NCI-H2107 (cell line): ENCODE measurements around the gene PPP1R13L.

Experiments
- DNase-seq: peaks from one replicate; lab custom pipeline; 2025; lab: John Stamatoyannopoulos, UW

PPP1R13L gene, protein sequence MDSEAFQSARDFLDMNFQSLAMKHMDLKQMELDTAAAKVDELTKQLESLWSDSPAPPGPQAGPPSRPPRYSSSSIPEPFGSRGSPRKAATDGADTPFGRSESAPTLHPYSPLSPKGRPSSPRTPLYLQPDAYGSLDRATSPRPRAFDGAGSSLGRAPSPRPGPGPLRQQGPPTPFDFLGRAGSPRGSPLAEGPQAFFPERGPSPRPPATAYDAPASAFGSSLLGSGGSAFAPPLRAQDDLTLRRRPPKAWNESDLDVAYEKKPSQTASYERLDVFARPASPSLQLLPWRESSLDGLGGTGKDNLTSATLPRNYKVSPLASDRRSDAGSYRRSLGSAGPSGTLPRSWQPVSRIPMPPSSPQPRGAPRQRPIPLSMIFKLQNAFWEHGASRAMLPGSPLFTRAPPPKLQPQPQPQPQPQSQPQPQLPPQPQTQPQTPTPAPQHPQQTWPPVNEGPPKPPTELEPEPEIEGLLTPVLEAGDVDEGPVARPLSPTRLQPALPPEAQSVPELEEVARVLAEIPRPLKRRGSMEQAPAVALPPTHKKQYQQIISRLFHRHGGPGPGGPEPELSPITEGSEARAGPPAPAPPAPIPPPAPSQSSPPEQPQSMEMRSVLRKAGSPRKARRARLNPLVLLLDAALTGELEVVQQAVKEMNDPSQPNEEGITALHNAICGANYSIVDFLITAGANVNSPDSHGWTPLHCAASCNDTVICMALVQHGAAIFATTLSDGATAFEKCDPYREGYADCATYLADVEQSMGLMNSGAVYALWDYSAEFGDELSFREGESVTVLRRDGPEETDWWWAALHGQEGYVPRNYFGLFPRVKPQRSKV

DNA sequence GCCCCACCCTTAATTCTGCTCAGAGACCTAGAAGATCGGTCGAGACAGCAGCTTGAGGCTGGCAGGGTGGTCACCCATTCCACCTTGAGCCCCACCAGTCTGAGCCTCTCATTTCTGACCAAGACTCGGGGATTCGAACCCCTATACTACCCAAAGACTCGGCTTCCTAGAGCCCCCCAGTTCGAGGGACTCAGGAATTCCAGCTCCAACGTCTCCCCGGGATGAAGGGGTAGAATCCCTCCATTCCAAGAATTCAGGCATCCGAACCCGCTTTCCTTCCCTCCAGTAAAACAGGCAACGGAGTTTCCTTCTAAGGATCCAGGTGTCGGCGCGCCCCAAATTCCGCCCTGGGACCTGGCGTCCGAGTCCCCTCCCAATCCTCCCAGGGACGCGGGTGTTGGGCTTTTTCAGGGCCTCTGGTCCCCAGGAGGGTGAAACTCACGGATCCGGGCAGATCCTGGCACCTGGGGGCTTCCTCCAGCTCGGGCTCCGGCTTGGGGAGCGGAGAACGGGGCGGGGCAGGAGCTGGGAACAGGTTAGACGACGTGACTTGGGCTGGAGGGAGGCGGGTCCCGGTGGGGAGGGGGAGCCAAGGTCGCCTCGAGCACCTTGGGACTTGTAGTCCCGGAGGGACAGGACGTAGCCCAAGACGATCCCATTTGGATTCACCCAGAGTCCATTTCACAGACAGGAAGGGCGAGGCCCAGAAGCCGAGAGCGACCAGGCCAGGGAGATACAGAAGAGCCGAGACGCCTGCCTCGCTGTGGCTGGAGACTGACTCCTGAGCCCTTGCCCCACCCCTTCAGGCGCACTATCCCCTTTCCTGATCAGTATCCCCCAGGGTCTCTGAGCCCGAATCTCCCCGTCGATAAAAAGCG, at the start of gene PPP1R13L:
Gene PPP1R13L, minus strand, starts transcription at position 513 of the 878 bp plus-strand sequence. CDS start 6,751 bp downstream, outside the sequence.
- DNase-seq = no peak

DNA sequence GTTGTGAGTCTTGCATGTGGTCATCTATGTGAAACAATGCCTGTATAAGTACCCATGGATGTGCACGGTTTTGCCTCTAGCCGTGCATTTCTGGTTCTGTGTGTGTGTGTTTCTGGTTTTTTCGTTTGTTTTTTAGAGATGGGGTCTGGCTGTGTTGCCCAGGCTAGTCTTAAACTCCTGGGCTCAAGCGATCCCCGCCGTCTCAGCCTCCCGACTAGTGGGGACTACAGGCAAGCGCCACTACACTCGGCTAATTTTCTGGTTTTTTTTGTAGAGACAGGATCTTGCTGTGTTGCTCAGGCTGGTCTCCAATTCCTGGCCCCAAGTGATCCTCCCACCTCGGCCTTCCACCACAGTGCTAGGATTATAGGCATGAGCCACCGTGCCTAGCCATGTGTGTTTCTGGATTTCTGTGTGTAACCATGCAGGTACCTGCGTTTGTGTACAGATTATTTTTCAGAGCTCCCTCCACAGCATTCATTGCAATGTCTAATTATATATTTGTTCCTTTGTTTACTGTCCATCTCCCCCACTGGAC, 47.0 kb upstream of the PPP1R13L start:
- DNase-seq = no peak

DNA sequence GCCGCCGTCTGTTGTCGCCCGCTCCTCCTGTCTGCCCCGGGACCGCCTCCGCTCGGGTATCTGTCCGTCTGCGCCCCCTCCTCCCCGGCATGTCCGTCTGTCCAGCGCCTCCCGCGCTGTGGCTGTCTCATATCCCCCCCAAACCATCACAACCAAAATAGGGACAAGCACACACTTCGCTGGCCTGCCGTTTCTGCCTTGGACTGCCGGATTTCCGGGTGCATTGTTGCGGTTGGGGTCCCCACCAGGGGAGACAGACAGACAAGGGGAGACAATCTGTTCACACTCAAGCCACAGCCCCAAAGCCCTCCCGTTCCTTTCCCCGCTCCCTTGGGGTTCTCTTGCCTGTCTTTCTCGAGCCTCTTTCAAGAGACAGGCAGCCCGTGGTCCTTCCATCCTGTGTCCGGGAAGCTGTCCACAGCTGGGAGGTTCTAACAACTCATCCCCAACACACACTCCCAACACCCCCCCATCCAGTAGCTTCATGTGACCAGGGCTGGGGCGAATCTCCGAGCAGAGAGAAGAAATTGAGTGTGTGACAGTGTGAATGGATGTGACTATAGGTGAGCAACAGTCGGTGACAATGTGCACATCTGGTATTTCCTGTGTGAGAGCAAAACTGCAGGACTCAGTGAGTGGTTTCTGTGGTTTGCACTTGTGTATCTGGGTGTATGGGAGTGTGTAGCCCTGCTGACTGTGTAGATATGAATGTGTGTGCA, 46.4 kb upstream of the PPP1R13L start:
- DNase-seq = no peak

DNA sequence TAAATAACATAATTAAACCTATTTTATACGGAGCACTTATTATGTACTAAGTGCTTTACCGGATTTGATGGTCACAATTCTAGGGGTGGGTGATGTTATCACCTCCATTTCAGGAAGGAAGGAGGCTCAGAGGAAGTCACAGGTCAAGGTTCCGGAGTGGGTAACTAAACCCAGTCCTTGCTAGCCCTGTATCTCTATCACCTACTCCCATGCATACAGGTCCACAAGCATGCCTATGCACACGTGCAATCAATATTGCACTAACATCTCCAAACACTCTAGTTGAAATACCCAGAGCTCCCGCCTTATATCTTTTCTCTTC, 45.1 kb upstream of the PPP1R13L start:
- DNase-seq = no peak

DNA sequence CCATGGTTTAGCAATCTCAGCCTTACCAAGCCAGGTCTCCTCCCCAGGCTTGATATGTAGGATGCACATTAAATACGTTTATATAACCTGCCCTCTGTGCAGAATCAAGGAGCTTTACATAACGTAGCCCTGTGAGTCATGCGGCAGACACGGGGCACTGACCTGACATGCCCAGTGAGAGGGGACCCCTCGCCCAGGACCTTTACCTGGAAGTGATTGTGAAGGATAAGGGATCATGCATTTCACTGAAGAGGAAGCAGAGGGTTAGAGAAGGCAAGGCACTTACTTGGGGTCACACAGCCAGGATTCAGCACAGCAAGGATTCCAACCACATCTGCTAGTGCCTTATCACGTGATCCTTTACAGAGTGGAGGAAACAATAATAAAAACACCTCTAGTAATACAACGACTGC, 44.0 kb upstream of the PPP1R13L start:
- DNase-seq = no peak

DNA sequence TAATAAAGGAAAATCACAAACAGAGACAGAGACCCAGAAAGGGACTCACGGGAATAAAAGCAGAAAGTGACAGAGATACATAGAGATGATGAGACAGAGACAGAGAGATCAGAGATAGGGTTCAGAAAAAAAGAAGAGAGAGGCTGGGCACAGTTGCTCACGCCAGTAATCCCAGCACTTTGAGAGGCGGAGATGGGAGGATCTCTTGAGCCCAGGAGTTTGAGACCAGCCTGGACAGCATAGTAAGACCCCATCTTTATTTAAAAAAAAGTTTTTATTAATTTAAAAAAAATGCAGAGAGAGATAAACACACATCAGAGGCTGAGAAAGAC, 43.5 kb upstream of the PPP1R13L start:
- no peak for DNase-seq

DNA sequence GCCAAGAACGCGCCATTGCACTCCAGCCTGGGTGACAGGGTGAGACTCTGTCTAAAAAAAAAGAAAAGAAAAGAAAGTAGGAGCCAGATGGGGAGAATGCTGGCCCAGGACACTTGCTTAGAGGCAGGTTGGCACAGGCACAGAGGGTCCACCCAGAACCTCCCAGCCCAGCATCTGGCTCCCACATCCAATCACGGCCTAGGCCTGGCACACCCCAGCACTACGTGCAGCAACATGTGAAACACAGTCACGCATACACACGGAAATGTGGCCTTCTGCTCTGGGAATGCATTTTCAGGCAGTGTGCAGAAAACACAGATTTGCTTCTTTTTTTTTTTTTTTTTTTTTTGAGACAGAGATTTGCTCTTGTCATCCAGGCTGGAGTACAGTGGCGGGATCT, 42.1 kb upstream of the PPP1R13L start:
- no peak for DNase-seq

DNA sequence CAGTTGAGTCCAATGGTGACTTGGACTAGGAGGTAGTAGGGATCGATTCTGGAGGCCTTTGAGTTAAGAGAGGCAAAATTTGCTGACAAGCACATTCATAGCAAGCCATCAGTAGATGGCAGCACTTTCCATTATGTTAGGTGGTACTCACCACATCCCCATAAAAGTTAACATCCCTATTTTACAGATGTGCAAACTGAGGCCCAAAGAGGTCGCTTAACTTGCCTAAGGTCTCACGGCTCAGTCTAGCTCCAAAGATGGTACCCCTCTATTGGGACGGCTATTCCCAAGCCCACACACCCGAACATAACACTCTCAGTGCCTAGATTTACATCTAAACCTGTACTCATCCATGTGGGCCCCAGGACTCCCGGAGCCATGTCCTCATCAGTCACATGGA, 41.4 kb upstream of the PPP1R13L start:
- no peak for DNase-seq

DNA sequence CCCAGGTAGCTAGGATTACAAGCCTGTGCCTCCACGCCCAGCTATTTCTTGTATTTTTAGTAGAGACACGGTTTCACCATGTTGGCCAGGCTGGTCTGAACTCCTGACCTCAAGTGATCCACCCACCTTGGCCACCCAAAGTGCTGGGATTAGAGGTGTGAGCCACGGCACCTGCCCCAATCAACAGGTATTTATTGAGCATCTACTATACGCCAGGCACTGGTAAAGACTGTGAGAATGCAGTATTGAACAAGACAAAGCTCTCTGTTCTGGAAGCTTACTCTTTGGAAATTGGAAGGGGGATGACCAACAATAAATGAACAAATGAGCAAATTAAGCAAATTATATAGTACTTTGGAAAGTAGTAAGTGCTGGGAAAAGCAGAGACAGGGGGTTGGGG, 40.3 kb upstream of the PPP1R13L start:
- DNase-seq = no peak

DNA sequence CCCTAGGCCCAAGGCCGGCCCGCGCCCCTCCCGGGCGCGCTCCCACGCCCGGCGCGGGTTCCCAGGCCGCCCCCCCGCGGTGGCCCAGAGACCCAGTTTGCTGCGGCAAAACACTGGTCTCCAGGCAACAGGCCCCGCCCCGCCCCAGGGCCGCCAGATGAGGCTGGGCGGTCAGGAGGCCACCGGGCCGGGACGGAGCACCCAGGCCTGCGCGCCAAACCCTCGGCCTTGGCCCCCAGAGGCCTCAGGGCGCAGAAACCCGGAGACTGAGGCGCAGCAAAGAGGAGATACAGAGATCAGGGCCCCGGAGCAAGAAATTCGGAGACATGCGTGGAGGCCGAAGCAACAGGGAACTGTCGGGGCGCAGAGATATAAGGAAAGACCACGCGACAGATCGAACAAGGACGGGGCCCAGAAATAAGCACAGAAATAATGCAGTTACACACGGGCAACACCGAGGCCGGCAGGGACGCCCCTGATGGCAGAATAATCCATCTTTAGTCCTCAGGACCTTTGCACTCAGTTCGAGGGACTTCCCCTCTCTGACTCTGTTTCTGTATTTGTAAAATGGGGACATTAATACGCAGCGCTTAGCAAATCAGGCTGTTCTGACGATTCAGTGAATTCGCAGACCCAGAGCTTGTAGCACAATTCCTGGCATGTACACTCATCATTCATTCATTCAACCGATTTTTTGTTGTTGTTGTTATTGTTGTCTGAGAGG, 39.6 kb upstream of the PPP1R13L start:
- DNase-seq = no peak

DNA sequence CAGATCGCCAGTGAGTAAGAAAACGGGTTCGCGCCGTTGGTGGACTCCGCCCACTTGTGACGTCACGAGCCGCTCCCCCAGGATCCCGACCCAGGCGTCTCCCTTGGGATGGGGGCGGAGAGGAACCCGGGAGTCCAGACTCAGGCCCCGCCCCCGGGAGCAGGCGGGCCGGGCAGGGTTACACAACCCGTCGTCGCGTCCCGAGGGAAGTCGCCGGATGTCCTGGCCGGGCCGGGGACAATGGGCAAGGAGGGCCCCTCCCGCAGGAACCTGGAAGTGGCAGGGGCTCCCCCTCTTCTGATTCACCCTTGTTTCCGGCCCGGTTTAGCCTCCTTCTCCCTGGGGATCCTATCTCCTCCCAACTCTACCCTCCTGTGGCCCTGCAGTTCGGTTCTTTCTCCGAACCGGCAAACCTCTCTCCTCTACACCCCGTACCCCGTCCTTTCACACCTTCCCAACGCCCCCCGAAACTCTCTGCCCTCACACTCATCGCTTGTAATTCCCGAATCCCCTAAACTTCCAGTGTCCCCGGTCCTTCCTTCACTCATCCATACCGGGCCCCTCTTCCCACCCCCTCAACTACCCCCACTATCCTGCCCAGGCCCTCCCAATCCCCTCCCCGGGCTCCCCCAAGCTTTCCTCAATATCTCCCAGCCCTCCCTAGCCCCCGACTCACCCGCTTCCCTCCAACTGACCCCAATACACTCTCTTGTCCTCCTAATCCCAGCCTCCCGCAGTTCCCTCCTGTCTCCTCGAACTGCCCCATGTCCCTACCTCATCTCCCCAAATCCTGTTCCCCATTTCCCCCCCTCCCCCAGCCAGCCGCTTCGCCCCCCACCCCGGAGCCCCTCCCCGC, 38.8 kb upstream of the PPP1R13L start:
- peak; percentile 28 for DNase-seq

DNA sequence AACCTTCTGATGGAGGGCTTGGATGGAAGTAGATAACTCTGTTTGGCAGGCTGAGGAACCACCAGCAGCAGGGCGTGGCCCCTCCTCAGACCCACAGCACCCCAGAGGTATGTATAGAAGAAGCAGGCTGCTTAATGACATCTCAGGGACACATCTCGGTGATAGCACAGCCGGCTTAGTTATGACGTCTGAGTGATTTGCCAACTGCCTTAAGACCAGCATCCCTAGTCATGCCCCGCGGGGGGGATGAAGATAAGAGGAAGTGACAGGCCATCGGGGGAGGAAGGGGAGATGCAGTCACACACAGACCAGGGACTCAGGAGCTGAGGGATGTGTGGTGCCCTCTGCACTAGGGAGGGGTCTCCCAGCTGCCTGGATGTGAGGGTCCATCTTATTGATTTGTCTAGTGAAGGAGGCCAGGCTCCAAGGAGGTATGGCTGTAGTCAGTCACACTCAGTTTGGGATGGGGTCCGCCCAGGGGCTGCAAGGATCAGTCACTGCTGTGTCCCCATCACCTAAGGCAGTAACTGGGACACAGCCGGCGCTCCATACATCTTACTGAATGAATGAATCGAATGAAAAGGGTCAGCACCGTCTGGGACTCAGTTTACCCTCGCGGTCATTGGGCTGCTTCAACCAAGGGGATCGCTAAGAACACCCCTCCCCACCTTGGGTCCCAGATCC, 38.1 kb upstream of the PPP1R13L start:
- DNase-seq = no peak

DNA sequence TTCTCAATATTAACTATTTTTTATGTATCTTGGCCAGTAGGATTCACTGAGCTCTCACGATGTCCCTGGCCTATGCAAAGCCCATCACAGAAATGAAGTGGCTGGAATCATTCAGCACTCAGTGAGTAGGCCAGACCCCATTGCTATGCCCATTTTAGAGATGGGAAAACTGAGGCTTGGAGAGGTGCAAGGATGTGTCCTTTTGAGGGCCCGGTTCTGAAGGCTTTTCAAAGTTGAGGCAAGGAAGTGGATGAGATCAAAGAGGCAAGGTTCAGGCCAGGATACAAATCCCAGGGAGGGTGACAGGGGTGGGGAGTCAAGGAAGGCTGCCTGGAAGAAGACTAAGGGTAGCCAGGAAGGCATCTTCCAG, 37.5 kb upstream of the PPP1R13L start:
- DNase-seq = no peak

DNA sequence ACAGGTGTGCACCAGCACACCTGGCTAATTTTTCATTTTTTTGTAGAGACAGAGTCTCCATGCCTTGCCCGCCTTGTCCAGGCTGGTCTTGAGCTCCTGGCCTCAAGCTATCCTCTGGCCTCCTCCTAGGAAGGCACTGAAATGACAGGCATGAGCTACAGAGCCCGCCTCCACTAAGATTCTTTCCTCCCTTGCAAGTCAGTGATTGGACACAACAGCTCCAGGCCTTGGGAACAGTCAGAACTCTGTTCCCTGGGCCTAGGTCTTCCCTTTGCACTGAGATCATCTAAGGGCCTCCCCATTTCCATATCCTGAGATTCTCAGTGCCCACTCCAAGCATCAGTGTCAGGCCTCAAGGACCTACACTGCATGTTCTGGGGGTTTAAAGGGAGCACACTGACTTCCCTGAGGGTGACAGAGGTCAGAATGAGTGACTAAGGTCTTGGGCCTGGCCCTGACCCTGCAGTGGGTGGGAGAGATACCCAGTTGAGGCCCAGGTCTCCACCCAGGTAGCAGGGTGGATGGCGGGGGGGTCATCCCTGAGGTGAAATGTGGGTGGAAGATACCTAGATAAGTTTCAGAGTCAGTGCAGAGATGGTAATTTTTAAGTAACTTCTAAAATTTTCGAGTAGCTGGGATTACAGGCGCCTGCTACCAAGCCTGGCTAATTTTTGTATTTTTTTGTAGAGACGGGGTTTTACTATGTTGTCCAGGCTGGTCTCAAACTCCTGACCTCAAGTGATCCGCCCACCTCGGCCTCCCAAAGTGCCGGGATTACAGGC, 36.2 kb upstream of the PPP1R13L start:
- DNase-seq = no peak

DNA sequence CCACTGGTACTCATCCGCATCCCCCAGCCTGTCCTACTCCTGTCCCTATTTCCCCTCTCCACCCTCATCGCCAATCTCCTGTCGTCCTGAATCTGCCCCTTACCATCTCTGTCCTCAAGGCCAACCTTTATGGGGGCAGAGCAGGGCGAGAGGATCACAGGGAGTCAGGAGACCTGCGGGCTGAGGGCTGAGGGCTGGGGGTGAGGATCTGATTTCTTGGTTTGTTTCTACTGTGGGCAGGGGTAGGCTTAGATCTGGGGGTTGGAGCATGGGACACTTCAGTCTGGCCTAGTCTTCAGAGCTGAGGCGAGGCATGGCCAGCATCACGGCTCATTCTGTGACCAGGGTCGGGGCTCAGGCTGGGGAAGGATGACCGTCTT, 35.4 kb upstream of the PPP1R13L start:
- DNase-seq = no peak

DNA sequence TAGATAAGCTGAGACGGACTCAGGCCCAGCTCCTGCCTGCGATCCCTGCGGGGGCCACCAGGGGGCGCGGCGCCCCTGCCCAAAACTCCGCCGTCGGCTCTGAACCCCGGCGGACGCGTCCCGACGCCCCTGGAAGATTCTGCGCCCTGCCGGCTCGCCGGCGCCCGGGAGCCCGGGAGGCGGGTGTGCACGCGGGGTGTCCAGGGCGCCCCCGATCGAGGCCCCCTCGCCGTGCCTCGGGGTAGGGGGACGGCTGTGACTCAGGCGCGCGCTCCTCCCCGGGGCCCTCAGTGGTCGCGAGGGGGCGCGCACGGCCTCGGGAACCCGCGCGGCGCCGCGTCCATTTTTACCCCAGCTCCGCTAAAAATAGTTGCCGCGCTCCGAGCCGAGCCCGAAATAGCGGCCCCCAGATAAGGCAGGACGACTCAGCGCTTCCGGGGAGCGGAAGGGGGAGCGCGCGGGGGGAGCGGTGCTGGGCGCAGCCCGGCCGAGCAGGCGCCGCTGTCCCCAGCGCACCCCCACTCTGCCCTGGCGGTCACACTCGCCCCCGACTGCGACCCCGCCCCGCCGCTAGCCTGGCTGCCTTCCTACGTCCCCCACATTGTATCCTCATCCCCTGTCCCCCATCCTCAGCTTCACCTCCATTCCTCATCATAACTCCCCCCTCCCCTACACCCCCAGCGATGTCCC, 34.8 kb upstream of the PPP1R13L start:
- no peak for DNase-seq

DNA sequence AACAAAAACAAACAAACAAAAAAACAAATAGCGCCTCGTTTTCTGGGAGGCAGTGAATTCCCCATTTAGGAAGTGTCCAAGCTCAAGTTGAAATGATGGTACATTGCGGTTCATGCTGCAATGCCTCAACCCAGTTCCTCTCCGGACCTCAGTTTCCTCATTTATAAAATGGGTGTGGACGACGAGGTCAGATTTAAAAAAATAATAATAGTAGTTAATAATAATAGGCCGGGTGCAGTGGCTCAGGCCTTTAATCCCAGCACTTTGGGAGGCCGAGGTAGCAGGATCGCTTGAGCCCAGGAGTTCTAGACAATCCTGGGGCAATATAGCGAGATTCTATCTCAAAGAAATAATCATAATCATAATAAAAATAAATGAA, 34.3 kb upstream of the PPP1R13L start:
- DNase-seq = no peak

DNA sequence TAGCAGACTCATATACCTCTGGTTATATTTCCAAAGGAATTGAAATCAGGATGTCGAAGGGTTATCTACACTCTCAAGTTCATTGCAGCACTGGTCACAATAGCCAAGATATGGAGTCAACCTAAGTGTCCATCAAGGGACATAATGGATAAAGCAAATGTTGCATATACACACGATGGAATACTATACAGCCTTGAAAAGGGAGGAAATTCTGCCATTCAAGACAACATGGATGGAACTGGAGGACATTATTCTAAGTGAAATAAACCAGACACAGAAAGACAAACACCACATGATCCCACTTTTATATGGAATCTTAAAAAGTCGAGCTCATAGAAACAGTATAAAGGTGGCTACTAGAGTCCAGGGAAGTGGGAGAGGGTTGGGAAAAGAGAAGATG, 32.5 kb upstream of the PPP1R13L start:
- DNase-seq = no peak
